ENCODE measurements around the gene EFEMP1. TPM values are rescaled to one million over a fixed set of nuclear protein-coding genes. Genes with fewer than 3 reads are reported as not detected.

EFEMP1 gene
- total RNA-seq, 1 experiment from 2014 or later, result 0.34 TPM

GRCh38 chr2:55856936-55857335 is 66.6 kb downstream of the EFEMP1 start:
- Histone ChIP-seq H3K79me2 (ENCODE audit: insufficient read depth, low read length) (no peaks in the 10 kb centered on the region), H3K4me1 (ENCODE audit: control insufficient read depth in 1 of 2, insufficient read depth in 2 of 2, low read length in 2 of 2) (0 out of 4 replicates have a peak, but pooled peaks cover 0 to 2% of the 10 kb centered on the region in 2 experiments), H3K36me3 (ENCODE audit: control insufficient read depth in 1 of 2, insufficient read depth in 2 of 2, low read length in 2 of 2) (no peaks in the 10 kb centered on the region), H3K4me3 (replicated peaks in 1 of 2; ENCODE audit: low read depth in 1 of 2, low read length in 2 of 2) (no peak overlapping the region), H3K4me2 (ENCODE audit: low read length) (no peak overlapping the region), H3K9me2 (ENCODE audit: insufficient read depth) (no peaks in the 10 kb centered on the region), H3K9me3 (ENCODE audit: control insufficient read depth in 1 of 2, insufficient read depth in 1 of 2, low read depth in 1 of 2, low read length in 2 of 2) (no peaks in the 10 kb centered on the region), H3K9ac (ENCODE audit: low read length) (no peak overlapping the region), H3K27me3 (ENCODE audit: insufficient read depth, low read length) (no peaks in the 10 kb centered on the region), H4K20me1 (ENCODE audit: insufficient read depth) (no peaks in the 10 kb centered on the region), H2AFZ (ENCODE audit: low read depth, low read length, poor library complexity, severe bottlenecking) (no peak overlapping the region), H3K27ac (ENCODE audit: low read depth, low read length) (no peak overlapping the region)
- BruUV-seq (replicated peaks), result no TSS peak
- intact Hi-C loops (cut with micrococcal nuclease), result no loop called here
- TF ChIP-seq JUND (IDR thresholded peaks at IDR 0.05) (no peak), ZNF274 (IDR thresholded peaks at IDR 0.05; ENCODE audit: low read depth, low read length) (no peak), REST (IDR thresholded peaks at IDR 0.05; ENCODE audit: low read depth) (no peak), SP1 (IDR thresholded peaks at IDR 0.05; ENCODE audit: low read depth) (no peak), CTCF (IDR thresholded peaks at IDR 0.05 in 2 of 3, conservative IDR thresholded peaks at IDR 0.05 in 1 of 3; ENCODE audit: borderline replicate concordance in 1 of 3, insufficient read depth in 1 of 3, low read depth in 2 of 3, low read length in 2 of 3) (no peak), TCF7L2 (IDR thresholded peaks at IDR 0.05; ENCODE audit: borderline replicate concordance, extremely low read depth, insufficient read depth, insufficient read length) (no peak), SRF (IDR thresholded peaks at IDR 0.05; ENCODE audit: low read depth) (no peak), EGR1 (IDR thresholded peaks at IDR 0.05; ENCODE audit: low read depth) (no peak), CBX3 (IDR thresholded peaks at IDR 0.05; ENCODE audit: low read depth) (no peak), ZFX (IDR thresholded peaks at IDR 0.05) (no peak), FOSL1 (IDR thresholded peaks at IDR 0.05; ENCODE audit: low read depth) (no peak), RAD21 (IDR thresholded peaks at IDR 0.05; ENCODE audit: low read depth) (no peak), EZH2phosphoT487 (IDR thresholded peaks at IDR 0.05; ENCODE audit: borderline replicate concordance) (no peak), ELF1 (IDR thresholded peaks at IDR 0.05; ENCODE audit: borderline replicate concordance, low read depth) (no peak), POLR2A (IDR thresholded peaks at IDR 0.05; ENCODE audit: borderline replicate concordance, extremely low read depth, insufficient read depth, insufficient read length) (no peak), YY1 (IDR thresholded peaks at IDR 0.05; ENCODE audit: extremely low read depth, insufficient replicate concordance, low read depth, low read length) (no peak), MAX (IDR thresholded peaks at IDR 0.05) (no peak), ZBTB33 (IDR thresholded peaks at IDR 0.05; ENCODE audit: extremely low read depth, insufficient replicate concordance, low read length) (no peak)
- RAD21 ChIA-PET (ENCODE audit: low non-redundant PET in 1 of 2, low total read pairs in 2 of 2, uncharacterized antibody in 2 of 2, unreplicated experiment in 2 of 2), result no interaction called here
- ATAC-seq, result no peak
- no peak for DNase-seq (ENCODE audit: low read depth, low spot score)
- POLR2A ChIA-PET, result no interaction called here
- CTCF ChIA-PET, result no interaction called here
